ENCODE results near the gene ZC3H14.

- TF ChIP-seq CTCF (IDR thresholded peaks at IDR 0.05) (no peak), POLR2A (IDR thresholded peaks at IDR 0.05) (no peak), EP300 (IDR thresholded peaks at IDR 0.05) (no peak)
Measured at GRCh38 chr14:88576222-88576621, 13.4 kb downstream of the ZC3H14 start.

Measured in sigmoid colon (tissue), 4 donors.